ENCODE data around the gene CSF3.
"Not testable (repeated sequence)": the region's sequence is repeated elsewhere in the genome, so short reads cannot be mapped to it uniquely, and the experiment has no call there.

CSF3 gene

DNA sequence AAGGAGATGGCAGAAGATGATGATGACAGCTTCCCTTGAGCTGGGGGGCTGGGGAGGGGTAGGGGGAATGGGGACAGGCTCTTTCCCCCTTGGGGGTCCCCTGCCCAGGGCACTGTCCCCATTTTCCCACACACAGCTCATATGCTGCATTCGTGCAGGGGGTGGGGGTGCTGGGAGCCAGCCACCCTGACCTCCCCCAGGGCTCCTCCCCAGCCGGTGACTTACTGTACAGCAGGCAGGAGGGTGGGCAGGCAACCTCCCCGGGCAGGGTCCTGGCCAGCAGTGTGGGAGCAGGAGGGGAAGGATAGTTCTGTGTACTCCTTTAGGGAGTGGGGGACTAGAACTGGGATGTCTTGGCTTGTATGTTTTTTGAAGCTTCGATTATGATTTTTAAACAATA lies 17.7 kb upstream of the CSF3 start:
- no peak for DNase-seq (ENCODE audit: low spot score)

DNA sequence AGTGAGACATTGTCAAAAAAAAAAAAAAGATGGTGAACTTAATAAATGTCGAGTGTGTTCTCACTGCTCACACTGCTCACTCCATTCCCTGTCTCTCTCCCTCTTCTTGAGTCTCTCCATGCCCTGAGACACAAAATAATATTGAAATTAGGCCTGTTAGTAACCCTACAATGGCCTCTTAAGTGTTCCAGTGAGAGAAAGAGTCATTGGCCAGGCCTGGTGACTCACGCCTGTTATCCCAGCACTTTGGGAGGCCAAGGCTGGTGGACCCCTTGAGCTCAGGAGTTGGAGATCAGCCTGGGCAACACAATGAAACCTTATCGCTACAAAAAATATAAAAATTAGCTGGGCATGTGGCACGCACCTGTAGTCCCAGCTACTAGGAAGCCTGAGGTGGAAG lies 16.2 kb upstream of the CSF3 start:
- no peak for DNase-seq (ENCODE audit: low spot score)

DNA sequence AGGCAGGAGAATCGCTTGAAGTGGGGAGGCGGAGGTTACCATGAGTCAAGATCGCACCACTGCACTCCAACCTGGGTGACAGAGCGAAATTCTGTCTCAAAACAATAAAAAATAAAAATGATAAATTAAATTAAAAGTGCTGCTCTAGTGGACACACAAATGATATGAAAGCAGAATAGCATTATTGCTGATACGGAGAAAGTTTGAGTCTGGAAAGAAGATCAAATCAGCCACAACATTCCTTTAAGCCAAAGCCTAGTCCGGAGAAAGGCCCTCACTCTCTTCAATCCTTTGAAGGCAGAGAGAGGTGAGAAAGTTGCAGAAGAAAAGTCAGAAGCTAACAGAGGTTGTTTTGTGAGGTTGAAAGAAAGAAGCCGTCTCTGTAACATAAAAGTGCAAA lies 15.1 kb upstream of the CSF3 start:
- DNase-seq (ENCODE audit: low spot score): no peak

DNA sequence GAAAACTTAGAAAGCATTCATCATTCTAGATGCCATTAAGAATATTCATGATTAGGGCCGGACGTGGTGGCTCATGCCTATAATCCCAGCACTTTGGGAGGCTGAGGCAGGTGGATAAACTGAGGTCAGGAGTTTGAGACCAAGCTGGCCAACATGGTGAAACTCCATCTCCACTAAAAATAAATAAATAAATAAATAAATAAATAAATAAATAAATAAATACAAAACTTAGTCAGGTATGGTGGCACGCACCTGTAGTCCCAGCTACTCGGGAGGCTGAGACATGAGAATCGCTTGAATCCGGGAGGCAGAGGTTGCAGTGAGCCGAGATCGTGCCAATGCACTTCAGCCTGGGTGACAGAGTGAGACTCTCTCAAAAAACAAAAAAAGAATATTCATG lies 13.9 kb upstream of the CSF3 start:
- DNase-seq (ENCODE audit: low spot score): not testable (repeated sequence)

DNA sequence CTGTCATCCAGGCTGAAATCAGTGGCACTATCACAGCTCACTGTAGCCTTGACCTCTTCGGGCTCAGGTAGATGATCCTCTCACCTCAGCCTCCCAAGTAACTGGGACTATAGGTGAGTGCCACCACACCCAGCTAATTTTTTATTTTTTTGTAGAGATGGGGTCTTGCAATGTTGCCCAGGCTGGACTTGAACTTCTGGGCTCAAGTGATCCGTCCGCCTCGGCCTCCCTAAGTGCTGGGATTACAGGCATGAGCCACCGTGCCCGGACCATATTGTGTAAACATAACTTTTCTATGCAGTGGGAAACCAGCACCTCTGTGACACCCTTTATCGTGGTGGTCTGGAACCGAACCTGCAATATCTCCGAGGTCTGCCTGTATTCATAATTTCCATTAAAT lies 11.2 kb upstream of the CSF3 start:
- DNase-seq (ENCODE audit: low spot score): no peak

DNA sequence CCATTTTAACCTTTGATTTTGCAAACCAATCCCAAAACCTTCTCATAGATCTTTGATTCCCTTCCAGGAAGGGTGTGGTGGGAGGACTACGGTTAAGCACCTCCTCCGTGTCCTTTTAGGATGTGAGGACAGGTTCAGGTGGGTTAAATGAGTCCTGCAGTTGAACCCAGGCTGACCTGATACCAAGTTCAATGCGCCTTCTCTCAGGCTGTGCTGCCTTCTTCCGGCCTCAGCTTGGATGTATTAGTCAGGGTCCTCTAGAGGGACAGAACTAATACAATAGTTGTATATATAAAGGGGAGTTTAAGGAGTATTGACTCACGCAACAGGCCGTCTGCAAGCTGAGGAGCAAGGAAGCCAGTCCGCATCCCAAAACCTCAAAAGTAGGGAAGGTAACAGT lies 10.5 kb upstream of the CSF3 start:
- no peak for DNase-seq (ENCODE audit: low spot score)

DNA sequence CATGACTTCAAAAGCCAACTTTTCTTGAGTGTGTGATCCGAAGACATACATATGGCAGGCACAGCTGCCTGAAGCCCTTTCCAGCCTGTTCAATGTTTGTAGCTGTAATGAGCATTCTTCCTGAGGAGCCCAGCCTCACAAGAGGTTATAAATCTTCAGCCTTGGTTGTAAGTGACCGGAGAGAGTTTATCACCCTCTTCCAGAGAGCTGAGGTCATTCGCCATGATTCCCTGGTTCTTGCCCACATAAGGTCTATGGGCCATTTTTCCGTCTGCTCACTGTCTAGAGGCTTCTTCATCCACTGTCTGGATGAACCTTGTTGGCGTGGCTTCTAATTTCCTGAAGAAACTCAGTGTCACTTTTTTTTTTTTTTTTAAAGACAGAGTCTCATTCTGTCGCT lies 9.7 kb upstream of the CSF3 start:
- no peak for DNase-seq (ENCODE audit: low spot score)

DNA sequence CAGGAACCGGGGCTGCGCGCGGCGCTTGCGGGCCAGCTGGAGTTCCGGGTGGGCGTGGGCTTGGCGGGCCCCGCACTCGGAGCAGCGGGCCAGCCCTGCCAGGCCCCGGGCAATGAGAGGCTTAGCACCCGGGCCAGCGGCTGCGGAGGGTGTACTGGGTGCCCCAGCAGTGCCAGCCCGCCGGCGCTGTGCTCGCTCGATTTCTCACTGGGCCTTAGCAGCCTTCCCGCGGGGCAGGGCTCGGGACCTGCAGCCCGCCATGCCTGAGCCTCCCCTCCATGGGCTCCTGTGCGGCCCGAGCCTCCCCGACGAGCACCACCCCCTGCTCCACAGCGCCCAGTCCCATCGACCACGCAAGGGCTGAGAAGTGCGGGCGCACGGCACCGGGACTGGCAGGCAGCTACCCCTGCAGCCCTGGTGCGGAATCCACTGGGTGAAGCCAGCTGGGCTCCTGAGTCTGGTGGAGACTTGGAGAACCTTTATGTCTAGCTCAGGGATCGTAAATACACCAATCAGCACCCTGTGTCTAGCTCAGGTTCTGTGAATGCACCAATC lies 4.2 kb upstream of the CSF3 start:
- DNase-seq (ENCODE audit: low spot score): not testable (repeated sequence)

DNA sequence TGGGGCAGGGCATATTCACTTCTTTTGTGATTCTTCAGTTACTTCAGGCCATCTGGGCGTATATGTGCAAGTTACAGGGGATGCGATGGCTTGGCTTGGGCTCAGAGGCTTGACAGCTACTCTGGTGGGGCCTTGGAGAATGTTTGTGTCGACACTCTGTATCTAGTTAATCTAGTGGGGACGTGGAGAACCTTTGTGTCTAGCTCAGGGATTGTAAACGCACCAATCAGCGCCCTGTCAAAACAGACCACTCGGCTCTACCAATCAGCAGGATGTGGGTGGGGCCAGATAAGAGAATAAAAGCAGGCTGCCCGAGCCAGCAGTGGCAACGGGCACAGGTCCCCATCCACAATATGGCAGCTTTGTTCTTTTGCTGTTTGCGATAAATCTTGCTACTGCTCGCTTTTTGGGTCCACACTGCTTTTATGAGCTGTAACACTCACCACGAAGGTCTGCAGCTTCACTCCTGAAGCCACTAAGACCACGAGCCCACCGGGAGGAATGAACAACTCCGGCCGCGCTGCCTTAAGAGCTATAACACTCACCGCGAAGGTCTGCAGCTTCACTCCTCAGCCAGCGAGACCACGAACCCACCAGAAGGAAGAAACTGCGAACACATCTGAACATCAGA lies 3.1 kb upstream of the CSF3 start:
- not testable (repeated sequence) for DNase-seq (ENCODE audit: low spot score)

DNA sequence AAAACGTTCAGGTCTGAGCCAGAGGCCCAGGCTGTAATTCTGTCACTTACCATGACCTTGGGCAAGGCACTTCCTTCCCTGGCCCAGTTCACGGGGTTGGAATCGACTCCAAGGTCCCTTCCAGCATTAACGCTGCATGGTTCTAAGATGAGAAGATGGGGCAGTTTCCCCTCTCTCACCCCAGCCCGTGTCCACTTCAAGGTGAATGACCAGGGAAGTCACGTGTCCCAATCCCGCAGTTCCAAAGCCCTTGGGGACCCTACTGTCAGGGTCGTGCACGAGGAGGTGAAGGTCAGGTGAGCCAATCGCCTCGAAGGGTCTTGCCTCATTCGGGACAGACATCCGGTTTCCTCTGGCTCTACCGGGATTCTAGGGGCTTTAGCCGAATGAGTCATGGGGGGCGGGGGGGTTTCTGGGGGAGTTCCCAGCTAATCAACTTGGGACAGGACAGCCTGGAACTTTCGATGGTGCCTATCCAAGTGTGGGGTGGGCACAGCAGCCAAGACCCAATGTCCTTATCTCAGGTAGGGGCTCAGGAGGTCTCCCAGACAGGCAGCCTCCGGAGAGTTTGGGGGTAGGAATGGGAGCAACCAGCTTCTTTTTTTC lies 762 bp upstream of the CSF3 start:
- no peak for DNase-seq (ENCODE audit: low spot score)

DNA sequence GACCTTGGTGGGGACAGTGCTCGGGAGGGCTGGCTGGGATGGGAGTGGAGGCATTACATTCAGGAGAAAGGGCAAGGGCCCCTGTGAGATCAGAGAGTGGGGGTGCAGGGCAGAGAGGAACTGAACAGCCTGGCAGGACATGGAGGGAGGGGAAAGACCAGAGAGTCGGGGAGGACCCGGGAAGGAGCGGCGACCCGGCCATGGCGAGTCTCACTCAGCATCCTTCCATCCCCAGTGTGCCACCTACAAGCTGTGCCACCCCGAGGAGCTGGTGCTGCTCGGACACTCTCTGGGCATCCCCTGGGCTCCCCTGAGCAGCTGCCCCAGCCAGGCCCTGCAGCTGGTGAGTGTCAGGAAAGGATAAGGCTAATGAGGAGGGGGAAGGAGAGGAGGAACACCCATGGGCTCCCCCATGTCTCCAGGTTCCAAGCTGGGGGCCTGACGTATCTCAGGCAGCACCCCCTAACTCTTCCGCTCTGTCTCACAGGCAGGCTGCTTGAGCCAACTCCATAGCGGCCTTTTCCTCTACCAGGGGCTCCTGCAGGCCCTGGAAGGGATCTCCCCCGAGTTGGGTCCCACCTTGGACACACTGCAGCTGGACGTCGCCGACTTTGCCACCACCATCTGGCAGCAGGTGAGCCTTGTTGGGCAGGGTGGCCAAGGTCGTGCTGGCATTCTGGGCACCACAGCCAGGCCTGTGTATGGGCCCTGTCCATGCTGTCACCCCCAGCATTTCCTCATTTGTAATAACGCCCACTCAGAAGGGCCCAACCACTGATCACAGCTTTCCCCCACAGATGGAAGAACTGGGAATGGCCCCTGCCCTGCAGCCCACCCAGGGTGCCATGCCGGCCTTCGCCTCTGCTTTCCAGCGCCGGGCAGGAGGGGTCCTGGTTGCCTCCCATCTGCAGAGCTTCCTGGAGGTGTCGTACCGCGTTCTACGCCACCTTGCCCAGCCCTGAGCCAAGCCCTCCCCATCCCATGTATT lies 1.1 kb downstream of the CSF3 start:
- DNase-seq (ENCODE audit: low spot score): no peak

DNA sequence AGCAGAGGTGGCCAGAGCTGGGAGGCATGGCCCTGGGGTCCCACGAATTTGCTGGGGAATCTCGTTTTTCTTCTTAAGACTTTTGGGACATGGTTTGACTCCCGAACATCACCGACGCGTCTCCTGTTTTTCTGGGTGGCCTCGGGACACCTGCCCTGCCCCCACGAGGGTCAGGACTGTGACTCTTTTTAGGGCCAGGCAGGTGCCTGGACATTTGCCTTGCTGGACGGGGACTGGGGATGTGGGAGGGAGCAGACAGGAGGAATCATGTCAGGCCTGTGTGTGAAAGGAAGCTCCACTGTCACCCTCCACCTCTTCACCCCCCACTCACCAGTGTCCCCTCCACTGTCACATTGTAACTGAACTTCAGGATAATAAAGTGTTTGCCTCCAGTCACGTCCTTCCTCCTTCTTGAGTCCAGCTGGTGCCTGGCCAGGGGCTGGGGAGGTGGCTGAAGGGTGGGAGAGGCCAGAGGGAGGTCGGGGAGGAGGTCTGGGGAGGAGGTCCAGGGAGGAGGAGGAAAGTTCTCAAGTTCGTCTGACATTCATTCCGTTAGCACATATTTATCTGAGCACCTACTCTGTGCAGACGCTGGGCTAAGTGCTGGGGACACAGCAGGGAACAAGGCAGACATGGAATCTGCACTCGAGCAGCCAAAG lies 2.3 kb downstream of the CSF3 start:
- DNase-seq (ENCODE audit: low spot score): no peak

DNA sequence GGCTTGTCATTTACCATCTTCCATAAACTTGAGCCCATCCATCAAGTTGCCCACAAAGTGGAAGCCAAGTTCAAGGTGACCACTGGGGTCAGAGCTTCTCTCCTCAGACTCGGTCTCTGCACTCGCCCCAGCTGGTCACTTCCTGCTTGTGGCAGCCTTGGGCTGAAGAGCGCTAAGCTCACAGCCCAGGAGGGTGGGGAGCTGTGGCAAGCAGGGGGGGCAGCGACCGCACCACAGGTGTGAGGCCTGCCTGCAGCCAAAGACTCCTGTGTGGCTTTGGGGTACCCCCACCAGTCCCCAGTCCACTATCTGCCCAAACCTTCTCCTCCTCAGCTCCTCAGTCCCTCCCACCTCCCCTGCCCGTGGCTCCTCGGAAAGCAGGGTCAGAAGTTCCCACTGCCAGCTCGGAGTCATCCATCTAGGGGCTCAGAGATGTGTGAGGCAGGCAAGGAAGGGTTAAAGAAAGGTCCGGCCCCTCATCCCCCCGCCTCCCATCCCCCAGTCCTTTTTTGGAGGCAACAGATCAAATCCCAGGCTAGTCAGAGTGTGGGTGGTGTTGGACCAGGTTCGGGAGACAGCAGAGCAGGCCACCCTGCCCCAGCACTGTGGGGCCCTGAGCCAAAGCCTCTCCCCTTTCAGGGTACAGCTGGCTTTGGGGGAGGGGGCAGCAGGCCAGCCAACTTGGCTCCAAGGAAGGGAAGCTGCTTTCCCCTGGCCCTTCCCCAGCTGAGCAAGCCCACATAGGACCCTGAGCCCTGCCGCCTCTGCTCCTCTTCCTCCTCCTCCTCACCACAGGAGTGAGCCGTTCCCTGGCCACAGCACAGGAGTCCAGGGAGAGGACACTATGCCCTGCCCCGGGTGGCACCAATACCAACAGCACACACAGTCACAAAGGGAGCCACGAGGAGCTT lies 3.2 kb downstream of the CSF3 start:
- no peak for DNase-seq (ENCODE audit: low spot score)

DNA sequence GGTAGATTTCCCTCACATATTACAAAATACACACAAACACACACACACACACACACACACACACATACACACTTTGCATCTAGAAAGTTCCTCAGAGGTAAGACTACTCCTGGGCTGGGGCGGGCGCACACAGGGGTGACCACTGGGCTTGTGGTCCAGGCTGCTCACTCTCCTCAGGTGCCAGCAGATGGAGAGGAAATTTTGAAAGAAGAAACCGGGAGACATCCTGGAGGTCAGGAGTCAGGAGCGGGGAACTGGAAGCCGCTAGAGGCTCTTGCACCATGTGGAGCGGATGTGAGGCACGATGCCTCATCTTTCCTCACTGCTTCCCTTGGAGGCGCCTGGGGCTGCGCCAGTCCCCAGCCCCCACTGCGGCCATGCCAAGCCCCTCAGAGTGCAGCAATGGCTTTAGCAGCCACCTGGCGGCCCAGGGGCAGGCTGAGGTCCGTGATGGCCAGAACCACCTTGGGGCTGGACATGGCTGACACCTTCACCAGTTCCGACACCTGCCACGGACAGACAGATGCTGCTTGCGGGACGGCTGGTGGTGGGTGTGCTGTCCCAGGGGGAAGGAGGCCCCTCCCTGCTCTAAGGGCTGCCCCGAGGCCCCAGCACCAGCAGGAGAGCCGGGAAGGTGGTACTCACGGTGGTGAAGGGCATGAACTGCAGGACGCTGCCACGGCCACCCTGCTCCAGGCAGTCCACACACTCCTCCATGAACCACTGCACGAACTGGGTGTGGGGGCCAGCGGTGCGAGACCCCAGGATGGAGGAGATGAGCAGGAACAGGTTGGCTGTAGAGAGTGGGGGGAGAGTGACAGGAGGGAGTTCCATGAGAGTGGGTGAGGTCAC lies 4.1 kb downstream of the CSF3 start:
- no peak for DNase-seq (ENCODE audit: low spot score)

DNA sequence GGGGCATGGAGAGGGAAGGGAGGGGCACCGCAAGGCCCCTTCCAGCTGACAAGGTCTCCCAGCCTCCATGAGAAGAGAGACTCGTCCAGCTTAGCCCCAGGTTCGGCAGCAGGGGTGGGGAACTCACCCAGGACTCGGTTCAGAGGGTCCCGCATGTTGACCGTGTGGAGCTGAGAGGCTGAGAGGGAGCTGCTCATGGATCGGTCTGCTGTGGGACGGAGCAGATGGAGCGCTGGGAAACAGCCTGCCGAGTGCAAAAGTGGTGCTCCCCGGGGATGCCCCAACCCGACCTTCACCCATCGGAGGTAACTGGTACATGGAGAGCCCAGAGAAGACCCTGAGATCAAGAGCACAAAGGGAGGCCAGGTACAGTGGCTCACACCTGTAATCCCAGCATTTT lies 4.9 kb downstream of the CSF3 start:
- no peak for DNase-seq (ENCODE audit: low spot score)

DNA sequence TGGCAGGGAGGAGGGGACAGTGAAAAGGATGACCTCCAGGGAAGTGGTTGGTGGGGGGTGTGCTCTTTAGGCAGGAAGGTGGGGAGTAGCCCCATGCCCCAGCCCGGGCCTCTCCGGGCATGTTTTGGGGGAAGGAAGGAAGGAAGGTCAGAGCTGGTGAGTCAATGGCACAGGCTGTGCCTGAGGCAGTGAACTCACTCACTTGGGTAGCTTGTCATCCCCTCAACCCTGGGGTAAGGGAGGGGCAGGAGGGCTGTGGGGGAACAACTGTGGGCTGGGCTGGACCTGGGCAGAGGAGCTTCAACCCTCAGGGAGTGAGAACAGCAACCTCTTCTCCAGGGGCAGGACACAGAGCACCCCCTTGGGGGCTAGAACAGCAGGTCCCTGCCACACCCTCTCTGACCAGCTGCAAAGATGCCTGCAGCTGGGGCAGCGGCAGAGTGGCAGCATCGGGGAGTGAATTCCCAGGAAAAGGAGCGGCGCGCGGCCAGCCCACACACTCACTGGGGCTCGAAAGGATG lies 6.3 kb downstream of the CSF3 start:
- DNase-seq (ENCODE audit: low spot score): no peak

DNA sequence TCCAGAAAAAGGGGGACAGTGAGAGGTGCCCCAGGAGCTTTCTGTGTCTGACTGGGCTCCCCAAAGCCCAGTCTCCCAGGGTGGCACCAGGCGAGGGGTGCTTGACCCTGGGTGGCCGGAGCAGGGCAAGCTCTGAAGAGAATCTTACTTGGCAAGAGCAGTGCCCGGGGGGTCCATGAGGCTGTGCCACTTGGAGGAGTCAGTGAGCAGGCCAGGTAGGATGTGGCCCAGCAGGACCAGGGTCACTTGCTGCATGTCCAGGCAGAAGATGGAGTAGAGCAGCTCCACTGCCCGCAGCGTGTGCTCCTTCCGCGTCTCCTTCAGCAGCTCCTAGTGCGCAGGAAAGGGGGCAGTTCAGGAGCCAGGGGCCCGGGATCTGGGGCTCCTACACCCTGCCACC lies 7.3 kb downstream of the CSF3 start:
- no peak for DNase-seq (ENCODE audit: low spot score)

DNA sequence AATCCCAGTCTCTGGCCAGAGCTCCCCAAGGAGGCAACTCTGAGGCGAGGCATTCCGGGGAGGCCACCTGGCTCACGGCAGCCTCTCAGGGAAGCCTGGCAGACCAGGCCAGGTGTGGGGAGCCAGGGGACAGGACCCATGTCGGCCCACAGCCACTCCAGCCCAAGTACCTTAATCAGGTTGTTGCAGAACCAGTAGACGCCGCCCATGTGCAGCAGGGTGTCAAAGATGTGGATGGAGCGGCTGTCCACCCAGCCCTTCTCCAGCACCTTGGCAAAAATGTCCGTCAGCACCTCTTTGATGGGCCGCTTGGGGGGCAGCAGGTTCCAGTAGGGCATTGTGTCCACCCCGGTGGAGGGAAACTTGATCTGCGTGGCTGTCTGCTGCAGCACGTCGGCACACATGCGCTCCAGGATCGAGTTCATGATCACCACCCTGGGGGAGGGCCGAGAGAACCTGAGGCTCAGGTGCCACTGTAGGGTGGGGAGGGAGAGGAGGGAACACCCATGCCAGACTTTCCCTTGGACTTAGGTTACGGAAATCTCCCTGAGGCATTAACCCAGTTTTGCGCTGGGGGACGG lies 7.8 kb downstream of the CSF3 start:
- no peak for DNase-seq (ENCODE audit: low spot score)

DNA sequence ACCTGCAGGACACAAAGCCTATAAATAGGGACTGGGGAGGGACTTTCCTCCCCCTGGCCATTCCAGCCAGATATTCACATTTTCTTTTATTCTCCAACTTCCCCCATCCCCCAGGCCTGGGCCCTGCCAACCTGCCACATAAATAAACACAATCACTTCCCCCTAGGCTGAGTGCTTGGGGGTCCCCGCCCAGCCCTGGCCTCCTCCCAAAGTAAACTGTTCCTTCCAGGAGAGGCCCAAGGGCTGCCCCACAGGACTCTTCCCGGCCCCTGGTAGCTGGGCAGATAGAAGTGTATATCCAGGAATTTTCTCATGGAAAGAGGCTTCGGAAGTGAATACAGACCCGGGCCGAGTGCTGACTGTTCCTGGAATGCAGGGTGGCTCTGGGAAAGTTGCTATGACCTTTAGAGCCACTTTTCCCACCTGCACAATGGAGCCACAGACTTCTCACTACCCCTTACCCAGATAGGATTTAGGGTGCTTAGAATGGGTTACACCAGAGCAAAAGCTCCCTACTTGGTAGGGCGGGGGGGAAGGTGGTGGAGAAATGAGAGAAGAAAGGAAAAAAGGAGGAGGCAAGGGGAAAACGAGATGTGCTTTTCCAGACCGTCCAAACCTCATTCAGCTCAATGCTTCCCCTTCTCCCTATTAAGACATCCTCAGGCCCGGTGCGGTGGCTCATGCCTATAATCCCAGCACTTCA lies 8.5 kb downstream of the CSF3 start:
- no peak for DNase-seq (ENCODE audit: low spot score)

All from Ammon's horn (tissue), 1 donor.